Liver (tissue), 3 donors: ENCODE measurements around the gene BDKRB1.

Source experiments
- CTCF ChIP-seq: fragments of 150-350 bp; IDR thresholded peaks from 2 replicates; pipeline ENCODE4 v1.5.1; 2017; ENCODE audit warnings: improper control_type of control experiment, low read depth, low read length; ENCODE audit not compliant: missing input control
- EGR1 ChIP-seq, 2 donors: IDR thresholded peaks; 2 replicates each; pipeline ENCODE4 v1.6.1; 2016 to 2018; ENCODE audit warnings: antibody characterized with exemption in 2 of 2, low read depth in 2 of 2
- FOXA1 ChIP-seq: IDR thresholded peaks from 2 replicates; pipeline ENCODE4 v1.6.1; 2016; ENCODE audit warnings: antibody characterized with exemption
- GABPA ChIP-seq, 2 donors: IDR thresholded peaks in 1 of 2; conservative IDR thresholded peaks in 1 of 2; 2 replicates each; pipeline ENCODE4 v1.6.1; 2016; ENCODE audit warnings: antibody characterized with exemption in 2 of 2, mild to moderate bottlenecking in 1 of 2, moderate library complexity in 1 of 2
- MAX ChIP-seq: IDR thresholded peaks from 2 replicates; pipeline ENCODE4 v1.6.1; 2016; ENCODE audit warnings: antibody characterized with exemption
- NR2F2 ChIP-seq: IDR thresholded peaks from 2 replicates; pipeline ENCODE4 v1.6.1; 2016; ENCODE audit warnings: antibody characterized with exemption
- REST ChIP-seq: IDR thresholded peaks from 2 replicates; pipeline ENCODE4 v1.6.1; 2016; ENCODE audit warnings: antibody characterized with exemption, mild to moderate bottlenecking
- SP1 ChIP-seq: IDR thresholded peaks from 2 replicates; pipeline ENCODE4 v1.6.1; 2018; ENCODE audit warnings: antibody characterized with exemption, mild to moderate bottlenecking
- TAF1 ChIP-seq: conservative IDR thresholded peaks from 2 replicates; pipeline ENCODE4 v1.6.1; 2016; ENCODE audit warnings: antibody characterized with exemption, mild to moderate bottlenecking
- donor health status: healthy.
- donor health status: healthy.

GRCh38 chr14:96249029-96249428 lies 7.0 kb upstream of the BDKRB1 start:
- no peak for TF ChIP-seq CTCF
- no peak for TF ChIP-seq TAF1
- TF ChIP-seq REST, result no peak
- no peak for TF ChIP-seq GABPA (IDR thresholded peaks at IDR 0.05 in 1 of 2, conservative IDR thresholded peaks at IDR 0.05 in 1 of 2)
- TF ChIP-seq MAX, result no peak
- TF ChIP-seq NR2F2, result no peak
- TF ChIP-seq EGR1 (IDR thresholded peaks at IDR 0.05; ENCODE audit: low read depth in 2 of 2), result no peak
- no peak for TF ChIP-seq FOXA1
- TF ChIP-seq SP1, result no peak
